NCI-H748 (cell line): ENCODE data around the gene TSEN34.
"Not testable (repeated sequence)": the region's sequence is repeated elsewhere in the genome, so short reads cannot be mapped to it uniquely, and the experiment has no call there.

Source experiments
- DNase-seq: peaks from one replicate; lab custom pipeline; 2025; ENCODE audit not compliant: unreplicated experiment; lab: John Stamatoyannopoulos, UW

Gene TSEN34

DNA sequence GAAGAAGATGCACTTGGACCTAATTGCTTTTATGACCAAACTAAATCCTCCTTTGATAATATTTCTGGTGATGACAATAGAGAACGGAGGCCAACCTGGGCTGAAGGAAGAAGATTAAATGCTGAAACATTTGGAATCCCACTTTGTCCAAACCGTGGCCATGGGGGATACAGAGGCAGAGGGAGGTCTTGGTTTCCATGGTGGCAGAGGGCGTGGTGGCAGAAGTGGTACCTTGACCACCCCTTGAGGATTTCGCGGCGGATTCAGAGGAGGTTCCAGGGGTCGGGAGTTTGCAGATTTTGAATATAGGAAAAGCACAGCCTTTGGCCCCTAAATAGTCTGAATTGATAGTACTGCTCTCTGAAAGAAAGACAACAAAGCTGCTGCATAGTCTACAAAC, 38.9 kb downstream of the TSEN34 start:
- DNase-seq = no peak

DNA sequence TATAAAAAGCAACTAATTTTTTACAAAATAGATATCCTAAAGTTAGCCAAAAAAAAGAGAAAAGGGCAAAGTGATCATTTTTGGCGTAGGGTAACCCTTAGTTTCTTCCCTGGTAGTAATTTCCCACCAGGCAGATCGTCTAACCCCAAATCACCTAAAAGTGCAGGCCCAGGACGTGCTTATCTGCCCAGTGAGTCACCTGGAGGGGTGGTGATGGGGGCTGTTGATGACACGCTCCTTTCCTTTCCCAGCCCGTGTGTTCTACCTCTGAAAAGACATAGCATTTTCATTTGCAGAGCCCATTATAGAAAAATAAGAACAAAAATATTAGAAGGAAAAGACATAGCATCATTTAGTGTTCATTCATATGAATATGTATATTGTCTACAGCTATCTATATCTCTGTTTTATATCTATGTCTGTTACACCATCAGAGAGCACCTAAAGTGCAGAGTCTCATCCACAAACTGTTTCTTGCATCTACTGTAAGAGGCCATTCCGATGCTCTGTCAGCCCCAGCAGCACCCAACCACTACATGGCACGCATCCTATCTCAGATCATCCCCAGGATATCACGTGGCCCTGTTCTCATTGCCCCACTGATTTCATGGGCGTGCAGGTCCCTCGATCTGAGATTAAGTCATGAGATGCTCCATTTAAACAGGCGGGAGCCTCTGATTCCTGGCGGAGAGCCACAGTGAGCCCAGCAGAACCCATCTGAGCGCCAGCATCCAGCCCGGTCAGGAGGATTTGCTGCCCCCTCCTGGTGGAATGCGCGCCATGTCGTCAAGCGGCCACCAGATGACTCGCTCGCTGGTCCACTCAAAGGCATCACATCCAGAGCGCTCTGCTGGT, 40.2 kb downstream of the TSEN34 start:
- peak; percentile 49 for DNase-seq

DNA sequence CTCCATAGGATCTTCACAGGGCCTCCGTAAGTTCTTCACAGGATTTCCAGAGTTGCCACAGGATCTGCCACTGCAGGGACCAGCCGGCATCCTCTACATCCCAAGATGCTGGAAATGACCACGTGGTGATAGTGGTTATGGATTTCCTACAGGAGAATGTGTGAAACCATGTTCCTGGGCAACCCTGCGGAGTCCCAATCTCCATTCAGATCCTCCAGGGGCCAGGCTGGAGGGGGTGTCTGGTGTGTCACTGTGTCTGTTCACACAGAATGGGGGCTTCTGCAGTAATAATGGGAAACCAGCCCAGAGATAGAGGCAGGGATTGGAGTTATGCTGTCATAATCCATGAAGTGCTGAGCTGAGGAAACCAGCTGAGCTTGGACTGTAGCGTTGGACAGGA, 42.8 kb downstream of the TSEN34 start:
- no peak for DNase-seq

DNA sequence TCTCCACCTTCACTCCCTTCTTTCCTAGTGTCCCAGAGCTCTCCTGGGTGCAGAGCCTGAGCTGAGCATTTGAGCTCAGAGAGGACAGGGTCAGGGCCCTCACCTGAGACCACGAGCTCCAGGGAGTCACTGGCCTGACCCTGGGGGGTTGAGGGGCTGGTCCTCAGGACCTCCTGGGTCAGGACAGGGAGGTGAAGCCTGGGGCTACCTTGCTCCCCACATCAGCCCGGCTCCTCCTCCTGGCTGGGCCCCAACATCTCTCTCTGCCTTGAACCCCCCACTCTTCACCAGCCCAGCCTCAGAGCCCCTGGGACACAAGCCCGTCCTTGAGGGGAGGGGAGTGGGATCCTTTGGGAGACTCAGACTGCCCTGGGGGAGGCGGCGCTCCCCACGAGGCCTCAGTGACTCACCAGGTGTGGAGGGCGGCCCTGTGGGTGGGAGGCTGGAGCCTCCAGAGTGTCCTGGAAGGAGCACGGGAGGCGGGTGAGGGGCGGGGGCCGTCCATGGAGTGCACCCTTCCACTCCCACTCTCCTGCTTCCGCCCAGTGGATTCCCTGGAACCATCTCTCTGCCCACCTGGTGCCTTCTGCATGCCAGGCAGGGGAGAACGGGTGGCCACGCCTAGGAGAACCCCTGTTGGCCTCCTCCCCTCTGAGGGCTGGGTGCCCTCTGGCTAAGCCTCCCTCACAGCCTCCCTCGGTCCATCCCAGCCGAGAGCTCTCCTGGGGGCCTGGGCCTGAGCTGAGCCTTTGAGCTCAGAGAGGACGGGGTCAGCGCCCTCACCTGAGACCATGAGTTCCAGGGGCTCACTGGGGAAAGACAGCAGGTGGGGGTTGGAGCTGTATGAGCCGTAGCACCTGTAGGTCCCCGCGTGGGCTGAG, 48.6 kb downstream of the TSEN34 start:
- not testable (repeated sequence) for DNase-seq

DNA sequence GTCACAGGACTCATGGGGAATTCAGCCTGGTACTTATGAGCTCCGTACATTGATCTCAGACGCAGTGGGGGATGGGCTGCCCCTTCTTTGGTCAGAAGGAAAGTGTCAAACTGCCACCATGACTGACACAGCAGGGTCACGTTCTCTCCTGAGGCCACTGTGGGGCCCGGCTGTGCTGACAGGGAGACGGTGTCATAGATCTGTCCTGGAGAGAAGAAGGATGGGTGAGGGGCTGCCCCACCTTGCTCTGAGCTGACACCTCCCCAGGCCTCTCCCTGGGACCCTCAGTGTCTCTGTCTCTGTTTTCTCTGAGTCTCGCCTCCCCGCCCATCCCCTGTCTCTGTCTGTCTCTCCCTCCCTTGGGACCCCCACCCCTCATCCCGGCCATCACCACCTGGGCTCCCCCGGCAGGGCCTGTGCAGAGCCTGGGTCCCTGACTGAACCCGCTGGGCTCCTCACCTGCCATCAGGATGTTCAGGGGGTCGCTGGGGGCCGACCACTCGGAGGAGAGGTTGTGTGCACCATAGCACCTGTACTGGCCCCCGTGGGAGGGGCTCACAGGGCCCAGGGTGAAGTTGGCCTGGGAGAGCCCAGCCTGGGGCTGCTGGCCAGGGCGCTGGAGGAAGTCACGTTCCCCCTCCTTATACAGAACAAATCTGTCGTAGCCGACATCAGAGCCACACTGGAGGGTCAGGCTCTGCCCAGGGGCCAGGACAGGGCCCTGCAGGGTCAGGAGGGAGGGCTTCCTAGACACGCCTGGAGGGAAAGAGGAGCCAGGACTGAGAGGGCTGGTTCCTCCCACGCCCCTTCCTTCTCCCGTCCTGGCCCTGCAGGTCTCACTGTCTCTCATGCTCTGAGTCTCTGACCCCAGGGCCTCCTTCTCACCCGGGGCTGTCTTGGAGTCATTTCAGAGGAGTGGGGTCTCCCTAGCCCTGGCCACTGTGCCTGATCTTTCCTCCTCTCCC, 49.5 kb downstream of the TSEN34 start:
- not testable (repeated sequence) for DNase-seq

DNA sequence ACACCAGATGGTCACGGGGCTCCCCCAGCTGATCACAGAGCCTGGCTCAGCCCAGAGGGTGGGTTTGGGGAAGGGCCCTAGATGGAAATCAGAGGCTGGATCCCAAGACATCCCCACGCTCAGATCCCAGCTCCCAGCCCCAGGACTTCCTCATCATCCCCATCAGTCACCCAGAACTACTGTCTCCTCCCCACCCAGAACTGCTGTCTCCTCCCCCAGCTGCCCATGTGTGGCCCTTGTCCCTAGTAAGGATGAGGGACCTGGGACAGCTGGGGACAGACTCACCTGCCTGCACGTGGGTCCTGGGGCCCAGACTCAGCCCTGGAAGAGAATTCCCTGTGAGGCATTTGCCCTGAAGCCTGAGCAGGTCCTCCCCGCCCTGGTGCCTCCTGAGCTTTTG, 51.1 kb downstream of the TSEN34 start:
- not testable (repeated sequence) for DNase-seq

DNA sequence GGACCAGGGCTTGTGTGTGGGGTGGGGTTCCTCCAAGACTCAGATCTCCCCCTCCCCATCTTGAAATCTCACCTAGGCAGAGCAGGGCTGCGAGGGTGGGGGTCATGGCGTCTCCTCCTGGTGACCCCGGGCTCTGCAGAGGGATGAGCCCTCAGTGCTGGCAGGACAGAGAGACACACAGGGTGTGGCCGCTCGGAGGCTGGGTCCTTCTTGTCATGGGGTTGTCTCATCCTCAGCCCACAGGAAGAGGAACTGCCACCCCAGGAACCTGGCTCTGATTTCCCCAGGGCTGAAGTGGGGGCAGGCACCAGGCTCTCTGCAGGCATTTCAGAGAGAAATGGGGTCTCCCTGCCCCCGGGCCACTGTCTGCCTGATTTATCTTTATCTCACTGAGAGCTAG, 51.5 kb downstream of the TSEN34 start, which contains the start of gene LILRA6:
LILRA6 (minus strand) TSS at position 145 of the 400 bp plus-strand sequence.
- DNase-seq = not testable (repeated sequence)

DNA sequence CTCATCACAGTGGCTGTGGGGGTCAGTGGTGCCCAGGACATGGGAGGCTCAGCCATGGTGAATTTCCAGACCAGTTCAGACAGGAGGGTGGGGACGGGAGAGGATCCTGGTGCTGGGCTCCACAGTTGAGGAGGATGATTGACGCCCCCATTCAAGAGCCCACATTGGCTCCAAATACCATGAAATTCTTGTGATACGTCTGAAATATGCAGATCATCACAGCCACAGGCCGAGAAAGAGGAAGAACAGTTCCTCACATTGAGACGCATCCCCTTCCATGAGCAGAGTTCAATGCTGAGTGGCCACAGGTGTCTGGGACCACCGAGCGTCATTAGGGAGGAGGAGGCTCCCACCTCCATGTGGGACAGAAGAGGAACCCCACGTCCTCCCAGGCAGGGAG, 52.7 kb downstream of the TSEN34 start:
- not testable (repeated sequence) for DNase-seq
